Skin of body (tissue), 2 donors: ENCODE measurements around the gene CDH22. TPM values are rescaled to one million over a fixed set of nuclear protein-coding genes. Genes with fewer than 3 reads are reported as not detected.

Experiments used
- DNase-seq: peaks from one replicate; lab custom pipeline; 2025; lab: John Stamatoyannopoulos, UW
- total RNA-seq: library from RNA; depleted of rRNA; stranded (reverse); fragments of >200 nt; gene quantifications from one replicate; pipeline ENCODE4 v1.2.3, GENCODE V29; 2014

The CDH22 gene
- total RNA-seq, 1 donor from 2014 or later = 0.89 TPM

- peak; percentile 31 for DNase-seq
Measured at GRCh38 chr20:46302106-46302505, 6.2 kb downstream of the CDH22 start.

DNA sequence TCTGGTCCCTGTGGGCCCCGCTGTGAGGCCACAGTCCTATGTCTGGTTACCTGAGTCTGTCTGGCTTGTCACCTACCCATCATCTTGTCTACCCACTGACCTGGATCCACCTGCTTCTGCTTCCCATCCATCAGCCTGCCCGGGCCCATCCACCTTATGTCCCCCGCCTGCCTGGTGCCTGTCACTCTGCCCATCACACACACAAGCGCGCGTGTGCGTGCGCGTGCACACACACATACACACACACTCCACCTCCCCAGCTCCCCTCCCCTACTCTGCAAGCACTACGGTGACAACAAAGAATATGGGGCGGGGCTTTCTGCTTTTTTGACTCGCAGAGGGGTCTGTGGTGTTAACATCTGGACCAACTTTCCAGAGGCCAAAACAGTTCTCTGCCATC lies 8.0 kb downstream of the CDH22 start:
- DNase-seq = no peak

DNA sequence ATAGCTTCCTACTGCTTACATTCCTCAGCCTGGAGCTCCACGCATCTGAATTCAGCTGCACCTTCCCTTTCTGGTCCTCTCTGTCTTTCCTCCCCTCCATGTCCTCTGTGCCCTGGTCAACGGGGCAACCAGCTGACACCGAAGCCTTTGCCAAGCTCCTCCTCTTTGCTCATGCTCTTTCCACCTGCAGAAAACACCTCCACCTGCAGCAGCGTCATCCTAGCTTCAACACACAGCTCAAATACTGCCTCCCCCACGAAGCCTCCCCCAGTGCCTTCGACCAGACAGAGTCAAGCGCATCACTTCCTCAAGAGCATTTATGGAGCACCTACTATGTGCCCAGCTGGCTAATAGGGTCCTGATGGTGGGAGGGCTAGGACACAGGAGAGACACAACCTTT lies 9.2 kb downstream of the CDH22 start:
- DNase-seq = no peak

GRCh38 chr20:46298374-46298773 lies 9.9 kb downstream of the CDH22 start:
- no peak for DNase-seq

DNA sequence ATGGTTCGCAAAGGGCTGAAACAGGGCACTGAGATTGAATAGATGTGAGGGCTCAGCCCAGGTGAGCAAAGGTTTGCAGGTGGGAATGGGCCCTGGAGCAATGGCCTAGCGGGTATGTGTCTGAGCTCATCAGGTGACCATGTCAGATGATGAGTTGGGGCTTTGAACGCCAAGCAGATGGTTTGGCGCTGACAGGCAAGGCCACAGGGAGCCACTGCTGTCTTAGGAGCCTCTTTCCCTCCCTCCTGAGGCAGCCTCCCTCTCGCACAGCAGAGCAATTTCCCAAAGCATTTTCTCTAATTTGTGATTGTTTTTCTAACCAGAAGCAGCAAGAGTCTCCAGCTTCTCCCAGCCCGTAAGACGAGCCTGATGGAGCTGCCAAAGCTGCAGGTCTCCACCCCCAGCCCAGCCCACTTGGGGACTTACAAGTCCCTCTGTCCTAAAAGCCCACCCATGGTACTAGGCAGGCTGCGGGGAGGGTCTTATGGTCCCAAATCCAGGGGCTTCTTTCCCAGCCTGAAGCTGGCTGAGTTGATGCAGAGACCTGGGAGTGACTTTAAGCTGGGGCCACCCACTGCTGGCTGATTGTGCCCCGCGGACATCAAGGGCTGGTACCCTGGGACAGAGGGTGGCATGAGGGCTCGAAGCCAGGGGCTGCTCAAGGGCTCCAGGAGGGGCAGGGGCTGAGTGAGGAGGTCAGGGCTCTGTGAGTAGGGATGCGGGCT lies 11.6 kb downstream of the CDH22 start:
- no peak for DNase-seq

DNA sequence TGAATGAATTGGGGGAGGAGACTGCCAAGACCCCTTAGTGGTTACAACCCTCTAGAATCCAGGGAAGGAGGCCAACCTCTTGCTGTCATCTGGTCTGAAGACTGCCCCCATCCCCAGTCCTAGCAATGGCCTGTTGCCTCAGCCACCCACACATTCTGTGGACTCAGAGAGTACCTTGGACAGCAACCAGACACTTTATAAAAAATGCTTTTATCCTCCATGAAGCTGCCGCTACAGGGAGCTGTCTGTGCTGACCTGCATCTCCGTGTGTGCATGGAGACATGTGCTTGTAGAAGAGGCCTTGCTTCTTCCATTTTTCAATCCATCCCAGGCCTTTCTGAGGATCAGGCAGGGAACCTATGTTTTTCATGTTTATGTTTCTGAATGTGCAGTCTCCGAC lies 15.2 kb downstream of the CDH22 start:
- DNase-seq = no peak

GRCh38 chr20:46291401-46291800 lies 16.9 kb downstream of the CDH22 start:
- no peak for DNase-seq

GRCh38 chr20:46289432-46289831 lies 18.9 kb downstream of the CDH22 start:
- no peak for DNase-seq

- no peak for DNase-seq
Measured at GRCh38 chr20:46286977-46287376, 21.3 kb downstream of the CDH22 start.

GRCh38 chr20:46286382-46286781 lies 21.9 kb downstream of the CDH22 start:
- no peak for DNase-seq

DNA sequence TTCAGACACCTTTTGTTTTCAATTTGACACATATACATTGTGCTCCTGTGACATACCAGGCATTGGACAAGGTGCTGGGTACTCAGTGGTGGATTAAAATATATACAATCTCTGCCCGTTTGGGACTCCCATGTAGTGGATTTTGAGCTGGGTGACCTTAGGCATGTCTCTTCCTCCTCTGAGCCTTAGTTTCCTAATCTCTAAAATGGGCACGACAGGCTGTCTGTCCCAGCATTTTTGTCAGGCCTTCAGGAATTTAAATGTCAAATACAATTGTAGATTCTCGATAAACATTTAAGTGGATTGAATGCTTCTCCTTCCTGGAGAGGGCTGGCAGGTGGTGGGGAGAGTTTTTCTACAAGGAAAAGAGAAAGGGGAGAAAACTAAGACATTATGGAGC lies 22.6 kb downstream of the CDH22 start:
- no peak for DNase-seq

GRCh38 chr20:46285072-46285471 lies 23.2 kb downstream of the CDH22 start:
- DNase-seq = no peak

DNA sequence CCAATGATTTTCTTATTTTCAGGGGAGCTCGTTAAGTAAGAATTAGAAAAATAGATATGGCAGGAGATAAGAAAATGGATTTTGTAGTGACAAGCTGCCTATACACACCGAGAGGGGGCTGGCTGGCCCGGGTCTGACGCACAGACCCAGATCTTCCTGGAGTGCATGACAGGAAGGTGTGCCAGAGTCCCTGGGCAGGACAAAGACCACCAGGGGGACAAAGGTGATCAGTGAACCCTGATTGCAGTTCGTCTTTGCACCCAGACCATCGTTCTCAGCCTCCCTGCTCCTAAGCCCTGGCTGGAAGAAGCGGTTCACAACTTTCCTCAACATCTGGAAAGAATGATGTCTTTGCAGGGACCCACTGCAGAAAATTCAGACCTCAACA lies 24.3 kb downstream of the CDH22 start:
- no peak for DNase-seq

- DNase-seq = no peak
Measured at GRCh38 chr20:46283426-46284039, 24.8 kb downstream of the CDH22 start.

- no peak for DNase-seq
Measured at GRCh38 chr20:46282669-46283068, 25.6 kb downstream of the CDH22 start.

- DNase-seq = no peak
Measured at GRCh38 chr20:46279103-46279502, 29.2 kb downstream of the CDH22 start.

DNA sequence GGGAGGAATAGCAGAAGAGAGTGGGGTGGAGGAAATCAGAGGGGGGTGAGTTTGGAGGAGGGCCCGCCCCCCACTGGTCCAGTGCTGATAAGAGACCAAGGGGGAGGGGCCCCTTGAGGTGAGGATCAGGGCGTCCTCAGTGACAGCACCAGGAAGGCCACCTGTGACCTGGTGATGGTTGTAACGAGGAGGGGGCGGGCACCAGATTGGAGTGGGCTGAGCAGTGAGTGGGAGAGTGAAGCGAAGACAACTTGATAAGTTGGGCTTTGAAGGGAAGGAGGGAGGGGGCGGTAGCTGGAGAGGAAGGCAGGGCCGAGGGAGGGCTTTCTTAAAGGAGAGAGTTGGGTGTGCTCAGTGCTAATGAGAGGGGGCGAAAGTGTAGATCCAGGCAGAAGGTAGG lies 30.7 kb downstream of the CDH22 start:
- DNase-seq = no peak

DNA sequence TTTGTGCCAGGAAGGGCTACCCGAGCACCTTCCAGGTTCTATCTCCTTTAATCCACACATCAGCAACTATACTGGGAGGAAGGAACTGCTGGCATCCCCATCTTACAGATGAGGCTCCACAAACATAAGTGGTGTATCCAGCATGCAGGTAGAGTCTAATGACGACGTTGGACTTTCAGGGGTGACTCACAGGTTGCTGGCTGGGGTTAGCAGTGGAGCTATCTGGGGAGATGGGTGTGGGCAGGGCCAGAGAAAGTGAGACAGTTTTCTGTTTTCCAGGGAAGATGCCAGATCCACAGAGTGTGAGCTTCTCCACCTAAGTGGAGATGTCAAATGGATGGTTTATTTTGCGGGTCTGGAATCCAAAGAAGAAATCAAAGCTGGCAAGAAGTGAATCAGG lies 31.8 kb downstream of the CDH22 start:
- DNase-seq = no peak

- DNase-seq = no peak
Measured at GRCh38 chr20:46275091-46275490, 33.2 kb downstream of the CDH22 start.

GRCh38 chr20:46273717-46274116 lies 34.6 kb downstream of the CDH22 start:
- DNase-seq = no peak

- no peak for DNase-seq
Measured at GRCh38 chr20:46272389-46273047, 35.8 kb downstream of the CDH22 start.

DNA sequence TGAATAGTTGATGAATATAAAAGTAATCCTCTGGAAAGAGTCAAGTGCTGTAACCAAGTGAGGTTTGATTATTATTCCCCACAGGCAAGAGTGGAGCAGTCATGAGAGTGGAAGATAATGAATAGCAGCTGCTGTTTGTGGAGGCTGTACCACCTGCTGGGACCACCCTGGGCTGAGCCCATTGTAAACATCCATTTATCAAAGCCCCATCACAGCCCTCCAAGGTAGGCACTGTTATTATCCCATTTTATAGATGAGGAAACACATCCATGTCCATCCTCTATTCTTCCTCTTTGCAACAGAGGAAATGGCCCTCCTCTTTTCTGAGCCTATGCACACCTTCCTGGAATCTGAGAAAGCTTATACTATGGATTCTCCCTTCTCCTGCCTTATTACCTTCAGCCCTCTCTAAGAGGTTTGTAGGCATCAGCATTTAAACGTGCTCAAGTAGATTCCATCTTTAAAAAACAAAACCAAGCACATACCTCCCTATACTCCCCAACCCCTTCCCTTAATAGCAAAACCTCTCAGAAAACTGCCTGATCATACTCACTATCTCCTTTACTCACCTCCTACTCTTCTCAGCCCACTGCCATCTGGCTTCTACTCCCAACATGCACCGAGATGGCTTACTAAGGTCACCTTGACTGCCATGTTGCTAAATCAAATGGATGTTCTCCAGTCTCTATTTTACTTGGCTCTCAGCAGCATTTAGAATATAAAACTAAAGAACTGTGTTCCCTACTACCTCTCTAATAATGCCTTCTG lies 37.1 kb downstream of the CDH22 start:
- no peak for DNase-seq
